HCT116 (cell line): ENCODE results near the gene TLE3. TPM values are rescaled to one million over a fixed set of nuclear protein-coding genes. Genes with fewer than 3 reads are reported as not detected.

Source experiments
- ATAC-seq: fragments of 200-7000 bp; cut with Tn5 transposase; 2 replicates; pipeline ENCODE4 v1.9.1; 2020; ENCODE audit warnings: mild to moderate bottlenecking, moderate library complexity
- BruUV-seq: library from RNA; stranded (reverse); fragments of 400-500 nt; replicated peaks from 2 replicates; lab custom pipeline; 2021; lab: Mats Ljungman, UMichigan
- CTCF ChIA-PET: fragments of 300-600 bp; sonication (Branson Sonifier 250); formaldehyde crosslinking; loops from one replicate; lab custom pipeline; 2021; ENCODE audit warnings: antibody characterized with exemption; lab: Charles Lee
- POLR2A ChIA-PET: fragments of 300-600, 350-600 bp; sonication (Branson Sonifier 250); formaldehyde crosslinking; loops from one replicate; lab custom pipeline; 2021; ENCODE audit warnings: antibody characterized with exemption; lab: Charles Lee
- RAD21 ChIA-PET, 2 experiments: fragments of 300-600 bp; sonication (Branson Sonifier 250); formaldehyde crosslinking; loops; one replicate each; lab custom pipeline; 2023; ENCODE audit warnings: low total read pairs in 2 of 2; ENCODE audit not compliant: uncharacterized antibody in 2 of 2, unreplicated experiment in 2 of 2, low non-redundant PET in 1 of 2; lab: Charles Lee
- DNase-seq: peaks from one replicate; pipeline ENCODE4 v3.0.0-alpha.2; 2010; ENCODE audit warnings: low read depth, low spot score
- H2AFZ ChIP-seq: fragments of 200-600 bp; shearing (Covaris generic), sonication (generic); 2 replicates; pipeline ENCODE4 v1.6.1; 2017; ENCODE audit warnings: low read depth, mixed run types, mixed read lengths, antibody characterized with exemption, low read length; ENCODE audit not compliant: poor library complexity, severe bottlenecking
- H3K27ac ChIP-seq: 2 replicates; pipeline ENCODE4 v1.5.1; 2012; ENCODE audit warnings: low read depth, low read length
- H3K27me3 ChIP-seq: fragments of 200-600 bp; sonication (generic); 2 replicates; pipeline ENCODE4 v1.6.1; 2016; ENCODE audit warnings: mixed run types, low read length, mixed read lengths; ENCODE audit not compliant: insufficient read depth
- H3K36me3 ChIP-seq, 2 experiments: fragments of 200-500 bp in 1 of 2; fragments of 200-600 bp in 1 of 2; sonication (Bioruptor generic) in 1 of 2; sonication (generic) in 1 of 2; 2 replicates each; pipeline versions ENCODE4 v1.5.1 to v1.6.1; 2014 to 2016; ENCODE audit warnings: low read length in 2 of 2, inconsistent platforms in 1 of 2, mixed read lengths in 1 of 2, mixed run types in 1 of 2; ENCODE audit not compliant: insufficient read depth in 2 of 2, control insufficient read depth in 1 of 2
- H3K4me1 ChIP-seq, 2 experiments: fragments of 200-600 bp in 1 of 2; sonication (generic) in 1 of 2; 2 replicates each; pipeline versions ENCODE4 v1.5.1 to v1.6.1; 2012 to 2017; ENCODE audit warnings: low read length in 2 of 2, inconsistent platforms in 1 of 2, mild to moderate bottlenecking in 1 of 2, mixed read lengths in 1 of 2, mixed run types in 1 of 2, moderate library complexity in 1 of 2; ENCODE audit not compliant: insufficient read depth in 2 of 2, control insufficient read depth in 1 of 2
- H3K4me2 ChIP-seq: fragments of 200-600 bp; sonication (generic); 2 replicates; pipeline ENCODE4 v1.6.1; 2017; ENCODE audit warnings: mixed run types, low read length, mixed read lengths
- H3K4me3 ChIP-seq, 2 experiments: fragments of 200-600 bp in 1 of 2; sonication (generic) in 1 of 2; replicated peaks in 1 of 2; 2 replicates each; pipeline ENCODE4 v1.5.1; 2011 to 2016; ENCODE audit warnings: low read length in 2 of 2, control low read depth in 1 of 2, low read depth in 1 of 2, mild to moderate bottlenecking in 1 of 2, mixed read lengths in 1 of 2, mixed run types in 1 of 2
- H3K79me2 ChIP-seq: fragments of 200-600 bp; sonication (generic); 2 replicates; pipeline ENCODE4 v1.6.1; 2017; ENCODE audit warnings: mild to moderate bottlenecking, mixed run types, low read length, moderate library complexity, mixed read lengths; ENCODE audit not compliant: insufficient read depth
- H3K9ac ChIP-seq: fragments of 200-600 bp; sonication (generic); 2 replicates; pipeline ENCODE4 v1.6.1; 2016; ENCODE audit warnings: low read length, mixed read lengths
- H3K9me2 ChIP-seq: fragments of 200-600 bp; sonication (generic), shearing (Covaris generic); 2 replicates; pipeline ENCODE4 v1.6.1; 2017; ENCODE audit warnings: mixed run types, mild to moderate bottlenecking, moderate library complexity; ENCODE audit not compliant: insufficient read depth
- H3K9me3 ChIP-seq, 2 experiments: fragments of 200-500 bp in 1 of 2; fragments of 200-600 bp in 1 of 2; sonication (Bioruptor generic) in 1 of 2; sonication (generic) in 1 of 2; 2 replicates each; pipeline ENCODE4 v1.6.1; 2014 to 2017; ENCODE audit warnings: low read length in 2 of 2, mixed read lengths in 2 of 2, inconsistent platforms in 1 of 2, low read depth in 1 of 2, mild to moderate bottlenecking in 1 of 2, mixed run types in 1 of 2, moderate library complexity in 1 of 2; ENCODE audit not compliant: control insufficient read depth in 1 of 2, insufficient read depth in 1 of 2
- H4K20me1 ChIP-seq: fragments of 200-600 bp; sonication (generic), shearing (Covaris generic); 2 replicates; pipeline ENCODE4 v1.6.1; 2017; ENCODE audit warnings: mixed run types, mild to moderate bottlenecking, moderate library complexity; ENCODE audit not compliant: insufficient read depth
- CBX3 ChIP-seq: IDR thresholded peaks from 2 replicates; pipeline ENCODE4 v1.6.1; 2012; ENCODE audit warnings: low read depth
- CTCF ChIP-seq, 3 experiments: fragments of 200-600 bp in 1 of 3; sonication (generic) in 1 of 3; IDR thresholded peaks in 2 of 3; conservative IDR thresholded peaks in 1 of 3; 2 replicates each; pipeline ENCODE4 v1.5.1; 2012 to 2017; ENCODE audit warnings: low read depth in 2 of 3, low read length in 2 of 3, antibody characterized with exemption in 1 of 3, borderline replicate concordance in 1 of 3, control low read depth in 1 of 3, mild to moderate bottlenecking in 1 of 3, mixed read lengths in 1 of 3, mixed run types in 1 of 3, moderate library complexity in 1 of 3; ENCODE audit not compliant: insufficient read depth in 1 of 3
- EGR1 ChIP-seq: IDR thresholded peaks from 2 replicates; pipeline ENCODE4 v1.6.1; 2012; ENCODE audit warnings: low read depth
- ELF1 ChIP-seq: IDR thresholded peaks from 2 replicates; pipeline ENCODE4 v1.6.1; 2012; ENCODE audit warnings: low read depth, borderline replicate concordance
- EZH2 ChIP-seq: fragments of 200-600 bp; sonication (generic); IDR thresholded peaks from 2 replicates; pipeline ENCODE4 v1.6.1; 2017; ENCODE audit warnings: antibody characterized with exemption, mixed run types
- EZH2phosphoT487 ChIP-seq: fragments of 200-600 bp; IDR thresholded peaks from 2 replicates; pipeline ENCODE4 v1.6.1; 2018; ENCODE audit warnings: antibody characterized with exemption, borderline replicate concordance
- FOSL1 ChIP-seq: IDR thresholded peaks from 2 replicates; pipeline ENCODE4 v1.6.1; 2012; ENCODE audit warnings: low read depth
- JUND ChIP-seq: IDR thresholded peaks from 2 replicates; pipeline ENCODE4 v1.6.1; 2012
- MAX ChIP-seq: IDR thresholded peaks from 2 replicates; pipeline ENCODE4 v1.6.1; 2012
- POLR2A ChIP-seq: IDR thresholded peaks from 2 replicates; pipeline ENCODE4 v1.7.0; 2011; ENCODE audit warnings: borderline replicate concordance; ENCODE audit not compliant: insufficient read depth, insufficient read length; ENCODE audit errors: extremely low read depth
- POLR2AphosphoS5 ChIP-seq: IDR thresholded peaks from 2 replicates; pipeline ENCODE4 v1.6.1; 2011; ENCODE audit warnings: mild to moderate bottlenecking, low read depth, low read length, moderate library complexity
- RAD21 ChIP-seq: IDR thresholded peaks from 2 replicates; pipeline ENCODE4 v1.6.1; 2012; ENCODE audit warnings: low read depth, mild to moderate bottlenecking
- REST ChIP-seq: IDR thresholded peaks from 2 replicates; pipeline ENCODE4 v1.6.1; 2012; ENCODE audit warnings: low read depth
- SIN3A ChIP-seq: IDR thresholded peaks from 2 replicates; pipeline ENCODE4 v1.6.1; 2012; ENCODE audit warnings: low read depth
- SRF ChIP-seq: IDR thresholded peaks from 2 replicates; pipeline ENCODE4 v1.6.1; 2012; ENCODE audit warnings: low read depth
- TCF7L2 ChIP-seq: IDR thresholded peaks from 2 replicates; pipeline ENCODE4 v1.7.0; 2011; ENCODE audit warnings: borderline replicate concordance, inconsistent platforms; ENCODE audit not compliant: insufficient read depth, insufficient read length; ENCODE audit errors: extremely low read depth
- YY1 ChIP-seq: IDR thresholded peaks from 2 replicates; pipeline ENCODE4 v1.6.1; 2011; ENCODE audit warnings: low read length, low read depth, moderate library complexity, mild to moderate bottlenecking; ENCODE audit not compliant: insufficient replicate concordance; ENCODE audit errors: extremely low read depth
- ZBTB33 ChIP-seq: IDR thresholded peaks from 2 replicates; pipeline ENCODE4 v1.6.1; 2011; ENCODE audit warnings: mild to moderate bottlenecking, low read length, moderate library complexity; ENCODE audit not compliant: insufficient replicate concordance; ENCODE audit errors: extremely low read depth
- ZFX ChIP-seq: fragments of 450-650 bp; IDR thresholded peaks from 2 replicates; pipeline ENCODE4 v1.6.1; 2017
- ZNF274 ChIP-seq: fragments of 200-500 bp; sonication (Bioruptor generic); IDR thresholded peaks from 2 replicates; pipeline ENCODE4 v1.6.1; 2014; ENCODE audit warnings: mild to moderate bottlenecking, low read depth, low read length, inconsistent platforms
- intact Hi-C: fragments of 100-400 bp; cut with micrococcal nuclease; formaldehyde crosslinking; loops from 2 replicates; pipeline ENCODE4 v1.10.0; 2022
- total RNA-seq: library from RNA; stranded (reverse); gene quantifications from one replicate; pipeline ENCODE4 v1.2.1, GENCODE V29; 2021; ENCODE audit not compliant: unreplicated experiment

The TLE3 gene
- total RNA-seq, 1 experiment from 2014 or later, result 53.9 TPM

GRCh38 chr15:70071799-70072198 is 25.9 kb downstream of the TLE3 start:
- Histone ChIP-seq H3K4me3 (no peak overlapping the region), H4K20me1 (no peaks in the 10 kb centered on the region), H3K36me3 (peaks cover 46 to 58% of the 10 kb centered on the region in 2 experiments; a peak in 3 of 4 replicates), H3K9me2 (no peaks in the 10 kb centered on the region), H3K27ac (no peak overlapping the region), H3K79me2 (0 out of 2 replicates have a peak, but pooled peaks cover 4% of the 10 kb centered on the region), H3K4me1 (no peaks in the 10 kb centered on the region), H3K4me2 (no peak overlapping the region), H2AFZ (no peak overlapping the region), H3K27me3 (no peaks in the 10 kb centered on the region), H3K9me3 (no peaks in the 10 kb centered on the region), H3K9ac (no peak overlapping the region)
- intact Hi-C loops, result no loop called here
- POLR2A ChIA-PET, result no interaction called here
- no peak for ATAC-seq
- DNase-seq, result no peak
- RAD21 ChIA-PET, result no interaction called here
- CTCF ChIA-PET, result no interaction called here
- no TSS peak for BruUV-seq
- TF ChIP-seq ZFX, result no peak
- TF ChIP-seq EGR1, result no peak
- TF ChIP-seq ZBTB33, result no peak
- TF ChIP-seq RAD21, result no peak
- no peak for TF ChIP-seq JUND
- TF ChIP-seq MAX, result no peak
- TF ChIP-seq FOSL1, result no peak
- TF ChIP-seq SIN3A, result no peak
- TF ChIP-seq CTCF (IDR thresholded peaks at IDR 0.05 in 2 of 3, conservative IDR thresholded peaks at IDR 0.05 in 1 of 3; ENCODE audit: borderline replicate concordance in 1 of 3, insufficient read depth in 1 of 3, low read depth in 2 of 3, low read length in 2 of 3), result no peak
- TF ChIP-seq EZH2, result no peak
- TF ChIP-seq CBX3, result no peak
- no peak for TF ChIP-seq POLR2AphosphoS5
- no peak for TF ChIP-seq POLR2A
- no peak for TF ChIP-seq ZNF274
- TF ChIP-seq YY1, result no peak
- no peak for TF ChIP-seq EZH2phosphoT487
- no peak for TF ChIP-seq REST
- no peak for TF ChIP-seq TCF7L2
- no peak for TF ChIP-seq ELF1
- TF ChIP-seq SRF, result no peak
